ENCODE results near the gene BMPR1A.
"Not testable (repeated sequence)": the region's sequence is repeated elsewhere in the genome, so short reads cannot be mapped to it uniquely, and the experiment has no call there.

BMPR1A gene

GRCh38 chr10:86728056-86728455, 28.4 kb upstream of the BMPR1A start:
- Histone ChIP-seq H3K4me3 (ENCODE audit: low read length in 2 of 2) (no peak overlapping the region), H3K4me1 (ENCODE audit: control insufficient read depth in 2 of 2, insufficient read depth in 2 of 2, low read length in 2 of 2) (peaks cover 0 to 2% of the 10 kb centered on the region in 2 donors), H3K27ac (ENCODE audit: low read depth in 2 of 2, low read length in 2 of 2) (no peak overlapping the region), H3K27me3 (ENCODE audit: control insufficient read depth in 2 of 2, insufficient read depth in 2 of 2, low read length in 2 of 2) (no peaks in the 10 kb centered on the region), H3K9ac (ENCODE audit: low read depth in 1 of 2, low read length in 2 of 2) (no peak overlapping the region), H3K9me3 (ENCODE audit: control insufficient read depth in 2 of 2, low read length in 2 of 2) (no peaks in the 10 kb centered on the region), H3K36me3 (ENCODE audit: control insufficient read depth in 2 of 2, insufficient read depth in 2 of 2, low read length in 2 of 2) (no peaks in the 10 kb centered on the region)

DNA sequence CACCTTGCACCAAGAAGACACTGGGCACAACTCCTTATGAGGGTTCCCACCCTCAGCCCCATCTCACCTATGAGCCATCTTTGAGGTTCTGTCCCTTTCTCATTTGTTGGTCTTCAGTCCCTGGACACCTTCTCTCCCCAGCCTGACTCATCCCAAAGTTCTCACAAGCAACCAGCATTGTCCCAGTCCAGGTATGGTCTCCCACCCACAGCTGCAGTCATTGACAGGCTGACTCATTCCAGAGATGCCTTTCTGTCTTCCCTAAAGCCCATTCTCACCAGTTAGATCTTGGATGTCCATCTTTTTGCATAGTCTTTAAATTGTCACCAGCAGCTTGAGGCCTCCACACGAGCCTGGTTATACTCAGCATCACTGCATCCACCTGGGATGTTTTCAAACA, 26.7 kb upstream of the BMPR1A start:
- H3K27ac ChIP-seq (ENCODE audit: low read depth in 2 of 2, low read length in 2 of 2) = no peak overlapping the region
- H3K4me3 ChIP-seq (ENCODE audit: low read length in 2 of 2) = no peak overlapping the region
- H3K9ac ChIP-seq (ENCODE audit: low read depth in 1 of 2, low read length in 2 of 2) = no peak overlapping the region
- peaks cover 0 to 2% of the 10 kb centered on the region in 2 donors for H3K4me1 ChIP-seq (ENCODE audit: control insufficient read depth in 2 of 2, insufficient read depth in 2 of 2, low read length in 2 of 2)
- H3K27me3 ChIP-seq (ENCODE audit: control insufficient read depth in 2 of 2, insufficient read depth in 2 of 2, low read length in 2 of 2) = no peaks in the 10 kb centered on the region
- H3K36me3 ChIP-seq (ENCODE audit: control insufficient read depth in 2 of 2, insufficient read depth in 2 of 2, low read length in 2 of 2) = no peaks in the 10 kb centered on the region
- no peaks in the 10 kb centered on the region for H3K9me3 ChIP-seq (ENCODE audit: control insufficient read depth in 2 of 2, low read length in 2 of 2)

- Histone ChIP-seq H3K27ac (ENCODE audit: low read depth in 2 of 2, low read length in 2 of 2) (no peak overlapping the region), H3K27me3 (ENCODE audit: control insufficient read depth in 2 of 2, insufficient read depth in 2 of 2, low read length in 2 of 2) (no peaks in the 10 kb centered on the region), H3K36me3 (ENCODE audit: control insufficient read depth in 2 of 2, insufficient read depth in 2 of 2, low read length in 2 of 2) (no peaks in the 10 kb centered on the region), H3K9me3 (ENCODE audit: control insufficient read depth in 2 of 2, low read length in 2 of 2) (no peaks in the 10 kb centered on the region), H3K4me1 (ENCODE audit: control insufficient read depth in 2 of 2, insufficient read depth in 2 of 2, low read length in 2 of 2) (peaks cover 0 to 2% of the 10 kb centered on the region in 2 donors), H3K4me3 (ENCODE audit: low read length in 2 of 2) (no peak overlapping the region), H3K9ac (ENCODE audit: low read depth in 1 of 2, low read length in 2 of 2) (no peak overlapping the region)
Measured at GRCh38 chr10:86730227-86730626, 26.2 kb upstream of the BMPR1A start.

- Histone ChIP-seq H3K4me3 (ENCODE audit: low read length in 2 of 2) (no peak overlapping the region), H3K36me3 (ENCODE audit: control insufficient read depth in 2 of 2, insufficient read depth in 2 of 2, low read length in 2 of 2) (no peaks in the 10 kb centered on the region), H3K4me1 (ENCODE audit: control insufficient read depth in 2 of 2, insufficient read depth in 2 of 2, low read length in 2 of 2) (peaks cover 0 to 2% of the 10 kb centered on the region in 2 donors), H3K27ac (ENCODE audit: low read depth in 2 of 2, low read length in 2 of 2) (peak overlapping the region; percentile 41 to 59), H3K27me3 (ENCODE audit: control insufficient read depth in 2 of 2, insufficient read depth in 2 of 2, low read length in 2 of 2) (no peaks in the 10 kb centered on the region), H3K9me3 (ENCODE audit: control insufficient read depth in 2 of 2, low read length in 2 of 2) (no peaks in the 10 kb centered on the region), H3K9ac (ENCODE audit: low read depth in 1 of 2, low read length in 2 of 2) (no peak overlapping the region)
Measured at GRCh38 chr10:86732771-86733170, 23.6 kb upstream of the BMPR1A start.

DNA sequence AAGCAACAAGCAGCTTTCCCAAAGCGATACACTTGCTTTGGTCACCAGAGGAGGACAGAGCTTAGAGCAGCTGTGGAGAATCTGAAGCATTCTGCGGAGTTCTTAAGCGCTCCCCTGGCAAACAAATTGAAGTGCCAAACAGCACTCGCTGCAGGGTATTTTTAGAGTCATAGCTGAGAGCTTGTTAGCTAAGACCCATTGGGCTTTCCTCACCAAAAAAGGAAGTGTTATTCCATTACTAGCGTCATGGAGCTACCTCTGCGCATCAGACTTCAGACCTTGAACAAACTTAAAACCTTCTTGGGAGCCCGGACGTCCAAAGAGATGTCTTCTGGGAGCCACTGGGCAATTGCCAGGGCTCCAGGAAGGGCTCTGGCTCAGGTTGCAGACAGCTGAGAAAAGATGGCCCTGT, 23.2 kb upstream of the BMPR1A start:
- peaks cover 0 to 2% of the 10 kb centered on the region in 2 donors for H3K4me1 ChIP-seq (ENCODE audit: control insufficient read depth in 2 of 2, insufficient read depth in 2 of 2, low read length in 2 of 2)
- no peaks in the 10 kb centered on the region for H3K27me3 ChIP-seq (ENCODE audit: control insufficient read depth in 2 of 2, insufficient read depth in 2 of 2, low read length in 2 of 2)
- H3K27ac ChIP-seq (ENCODE audit: low read depth in 2 of 2, low read length in 2 of 2) = peak overlapping the region; percentile 41 to 59
- H3K9ac ChIP-seq (ENCODE audit: low read depth in 1 of 2, low read length in 2 of 2) = no peak overlapping the region
- no peaks in the 10 kb centered on the region for H3K36me3 ChIP-seq (ENCODE audit: control insufficient read depth in 2 of 2, insufficient read depth in 2 of 2, low read length in 2 of 2)
- no peak overlapping the region for H3K4me3 ChIP-seq (ENCODE audit: low read length in 2 of 2)
- H3K9me3 ChIP-seq (ENCODE audit: control insufficient read depth in 2 of 2, low read length in 2 of 2) = no peaks in the 10 kb centered on the region

- H3K27ac ChIP-seq (ENCODE audit: low read depth in 2 of 2, low read length in 2 of 2) = peak overlapping the region; percentile 35 to 66
- no peaks in the 10 kb centered on the region for H3K27me3 ChIP-seq (ENCODE audit: control insufficient read depth in 2 of 2, insufficient read depth in 2 of 2, low read length in 2 of 2)
- H3K9me3 ChIP-seq (ENCODE audit: control insufficient read depth in 2 of 2, low read length in 2 of 2) = no peaks in the 10 kb centered on the region
- no peaks in the 10 kb centered on the region for H3K36me3 ChIP-seq (ENCODE audit: control insufficient read depth in 2 of 2, insufficient read depth in 2 of 2, low read length in 2 of 2)
- no peak overlapping the region for H3K9ac ChIP-seq (ENCODE audit: low read depth in 1 of 2, low read length in 2 of 2)
- H3K4me1 ChIP-seq (ENCODE audit: control insufficient read depth in 2 of 2, insufficient read depth in 2 of 2, low read length in 2 of 2) = peaks cover 0 to 2% of the 10 kb centered on the region in 2 donors
- no peak overlapping the region for H3K4me3 ChIP-seq (ENCODE audit: low read length in 2 of 2)
Measured at GRCh38 chr10:86734207-86734988, 22.0 kb upstream of the BMPR1A start.

DNA sequence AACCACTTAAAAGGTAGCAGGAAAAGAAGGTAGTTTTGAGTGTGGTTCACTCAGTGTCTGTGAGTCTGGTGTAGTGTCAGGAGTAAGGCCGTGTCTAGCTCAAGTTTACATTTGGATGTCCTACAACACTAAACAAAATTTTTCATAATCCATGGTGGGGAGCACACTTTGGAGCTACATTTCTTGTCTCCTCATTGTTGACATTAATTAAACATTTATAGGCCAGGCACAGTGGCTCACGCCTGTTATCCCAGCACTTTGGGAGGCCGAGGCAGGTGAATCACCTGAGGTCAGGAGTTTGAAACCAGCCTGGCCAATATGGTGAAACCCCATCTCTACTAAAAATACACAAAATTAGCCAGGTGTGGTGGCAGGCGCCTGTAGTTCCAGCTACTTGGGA, 21.1 kb upstream of the BMPR1A start:
- not testable (repeated sequence) for H3K27me3 ChIP-seq (ENCODE audit: control insufficient read depth in 2 of 2, insufficient read depth in 2 of 2, low read length in 2 of 2); H3K9me3 ChIP-seq (ENCODE audit: control insufficient read depth in 2 of 2, low read length in 2 of 2); H3K36me3 ChIP-seq (ENCODE audit: control insufficient read depth in 2 of 2, insufficient read depth in 2 of 2, low read length in 2 of 2); H3K4me3 ChIP-seq (ENCODE audit: low read length in 2 of 2); H3K4me1 ChIP-seq (ENCODE audit: control insufficient read depth in 2 of 2, insufficient read depth in 2 of 2, low read length in 2 of 2); H3K9ac ChIP-seq (ENCODE audit: low read depth in 1 of 2, low read length in 2 of 2); H3K27ac ChIP-seq (ENCODE audit: low read depth in 2 of 2, low read length in 2 of 2)

GRCh38 chr10:86742230-86742629, 14.2 kb upstream of the BMPR1A start:
- H3K9ac ChIP-seq (ENCODE audit: low read depth in 1 of 2, low read length in 2 of 2) = no peak overlapping the region
- no peak overlapping the region for H3K27ac ChIP-seq (ENCODE audit: low read depth in 2 of 2, low read length in 2 of 2)
- no peaks in the 10 kb centered on the region for H3K36me3 ChIP-seq (ENCODE audit: control insufficient read depth in 2 of 2, insufficient read depth in 2 of 2, low read length in 2 of 2)
- no peak overlapping the region for H3K4me3 ChIP-seq (ENCODE audit: low read length in 2 of 2)
- no peaks in the 10 kb centered on the region for H3K27me3 ChIP-seq (ENCODE audit: control insufficient read depth in 2 of 2, insufficient read depth in 2 of 2, low read length in 2 of 2)
- peaks cover 6 to 10% of the 10 kb centered on the region in 2 donors for H3K4me1 ChIP-seq (ENCODE audit: control insufficient read depth in 2 of 2, insufficient read depth in 2 of 2, low read length in 2 of 2)
- no peaks in the 10 kb centered on the region for H3K9me3 ChIP-seq (ENCODE audit: control insufficient read depth in 2 of 2, low read length in 2 of 2)

DNA sequence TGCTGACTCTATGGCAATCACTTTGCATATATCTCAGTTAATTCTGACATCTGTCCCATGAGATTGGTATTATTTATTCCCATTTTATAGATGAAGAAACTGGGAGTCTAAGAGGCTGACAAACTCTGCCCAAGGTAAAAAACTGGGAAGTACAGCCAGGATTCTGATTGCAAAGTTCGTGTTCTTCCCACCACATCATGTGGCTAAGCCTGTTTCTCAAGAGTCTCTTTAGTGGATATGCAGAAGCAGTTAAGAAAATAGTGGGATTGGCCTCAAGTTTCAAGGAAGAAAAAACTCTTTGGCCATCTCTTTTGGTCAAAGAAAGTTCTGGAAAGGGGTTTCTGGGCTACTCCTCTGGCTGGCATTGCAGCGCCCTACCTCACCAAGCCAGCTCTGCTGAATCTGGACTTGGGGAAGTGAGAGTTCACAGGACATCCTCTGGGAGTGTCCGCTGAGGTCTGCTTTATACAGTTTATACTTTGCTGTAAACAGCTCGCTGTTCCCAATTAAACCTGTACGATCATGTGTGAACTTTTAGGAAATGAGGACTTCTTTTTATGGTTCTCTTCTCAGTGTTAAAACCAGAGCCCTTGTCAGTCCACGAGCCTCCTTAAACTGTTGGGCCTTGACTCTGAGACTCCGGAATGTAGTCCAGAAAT, 12.2 kb upstream of the BMPR1A start:
- Histone ChIP-seq H3K4me1 (ENCODE audit: control insufficient read depth in 2 of 2, insufficient read depth in 2 of 2, low read length in 2 of 2) (peaks cover 6 to 13% of the 10 kb centered on the region in 2 donors), H3K4me3 (ENCODE audit: low read length in 2 of 2) (no peak overlapping the region), H3K9ac (ENCODE audit: low read depth in 1 of 2, low read length in 2 of 2) (no peak overlapping the region), H3K9me3 (ENCODE audit: control insufficient read depth in 2 of 2, low read length in 2 of 2) (no peaks in the 10 kb centered on the region), H3K27me3 (ENCODE audit: control insufficient read depth in 2 of 2, insufficient read depth in 2 of 2, low read length in 2 of 2) (no peaks in the 10 kb centered on the region), H3K36me3 (ENCODE audit: control insufficient read depth in 2 of 2, insufficient read depth in 2 of 2, low read length in 2 of 2) (no peaks in the 10 kb centered on the region), H3K27ac (ENCODE audit: low read depth in 2 of 2, low read length in 2 of 2) (peak overlapping the region; percentile 44 to 69)

DNA sequence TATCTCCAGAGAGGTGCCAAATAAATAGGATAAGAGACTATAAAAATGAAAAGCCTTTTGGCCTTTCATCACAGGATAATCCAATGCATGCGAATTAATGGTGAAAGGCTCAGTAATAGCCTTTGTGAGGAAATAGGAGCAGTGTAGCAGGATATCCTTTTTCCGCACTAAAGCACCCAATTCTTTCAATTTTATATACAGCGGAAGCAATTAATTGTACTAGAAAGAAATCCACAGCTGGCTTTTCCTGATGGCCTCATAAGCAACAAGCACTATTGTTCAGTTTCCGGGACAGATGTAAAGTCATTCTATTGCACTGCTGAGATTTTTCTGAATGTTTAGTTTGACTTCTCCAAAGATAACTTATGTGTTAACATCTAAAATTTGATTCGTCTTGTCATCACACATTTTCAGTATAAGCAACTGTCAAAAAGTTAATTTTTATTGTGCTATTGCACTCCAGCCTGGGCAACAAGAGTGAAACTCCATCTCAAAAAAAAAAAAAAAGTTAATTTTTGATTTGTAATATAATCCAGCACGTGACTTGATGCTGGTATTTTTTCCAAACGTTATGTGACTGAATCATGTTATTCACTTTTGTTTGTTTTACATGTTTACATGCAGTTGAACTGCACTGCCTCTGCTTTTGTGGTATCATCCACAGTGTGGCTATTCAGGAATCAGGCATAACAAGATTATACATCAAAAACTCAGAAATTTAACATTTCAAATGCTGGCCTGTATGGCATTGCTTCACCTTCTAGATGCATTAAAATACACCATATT, 8.4 kb upstream of the BMPR1A start:
- Histone ChIP-seq H3K27ac (ENCODE audit: low read depth in 2 of 2, low read length in 2 of 2) (no peak overlapping the region), H3K9ac (ENCODE audit: low read depth in 1 of 2, low read length in 2 of 2) (no peak overlapping the region), H3K27me3 (ENCODE audit: control insufficient read depth in 2 of 2, insufficient read depth in 2 of 2, low read length in 2 of 2) (no peaks in the 10 kb centered on the region), H3K4me1 (ENCODE audit: control insufficient read depth in 2 of 2, insufficient read depth in 2 of 2, low read length in 2 of 2) (peaks cover 16 to 24% of the 10 kb centered on the region in 2 donors), H3K36me3 (ENCODE audit: control insufficient read depth in 2 of 2, insufficient read depth in 2 of 2, low read length in 2 of 2) (no peaks in the 10 kb centered on the region), H3K9me3 (ENCODE audit: control insufficient read depth in 2 of 2, low read length in 2 of 2) (no peaks in the 10 kb centered on the region), H3K4me3 (ENCODE audit: low read length in 2 of 2) (no peak overlapping the region)
